ENCODE data around the gene S100A4.
"Not testable (repeated sequence)": the region's sequence is repeated elsewhere in the genome, so short reads cannot be mapped to it uniquely, and the experiment has no call there.

Gene S100A4

DNA sequence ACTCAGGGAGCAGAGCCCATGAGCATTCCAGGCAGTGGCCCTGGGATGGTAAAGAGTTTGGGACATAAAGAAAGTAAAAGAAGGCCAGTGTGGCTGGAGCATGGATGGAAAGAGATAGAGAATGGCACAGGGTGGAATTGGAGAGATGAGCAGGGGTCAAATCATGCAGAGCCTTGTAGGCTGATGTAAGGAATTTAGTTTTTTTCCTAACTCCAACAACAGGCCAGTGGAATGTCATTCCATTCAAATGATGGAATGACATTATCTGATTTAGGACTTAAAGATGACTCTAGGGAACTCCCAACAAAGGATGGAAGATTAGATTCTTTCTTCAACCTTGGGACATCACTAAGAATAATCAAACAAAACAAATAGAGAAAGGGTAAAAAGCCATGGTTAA lies 32.9 kb upstream of the S100A4 start:
- no peaks in the 10 kb centered on the region for H3K36me3 ChIP-seq (ENCODE audit: insufficient read depth, low read length)
- H3K9ac ChIP-seq (ENCODE audit: low read depth, low read length): no peak overlapping the region
- no peak overlapping the region for H3K4me3 ChIP-seq (ENCODE audit: low read length)
- H3K27ac ChIP-seq (ENCODE audit: low read depth, low read length): no peak overlapping the region; the same call in 1 of the 2 replicates
- H3K27me3 ChIP-seq (ENCODE audit: insufficient read depth, low read length): no peaks in the 10 kb centered on the region
- peaks cover 16% of the 10 kb centered on the region; the same call in 1 of the 2 replicates for H3K4me1 ChIP-seq (ENCODE audit: insufficient read depth, low read length)
- H3K9me3 ChIP-seq (ENCODE audit: insufficient read depth, low read depth, low read length): peaks cover 3% of the 10 kb centered on the region; the same call in 1 of the 2 replicates

DNA sequence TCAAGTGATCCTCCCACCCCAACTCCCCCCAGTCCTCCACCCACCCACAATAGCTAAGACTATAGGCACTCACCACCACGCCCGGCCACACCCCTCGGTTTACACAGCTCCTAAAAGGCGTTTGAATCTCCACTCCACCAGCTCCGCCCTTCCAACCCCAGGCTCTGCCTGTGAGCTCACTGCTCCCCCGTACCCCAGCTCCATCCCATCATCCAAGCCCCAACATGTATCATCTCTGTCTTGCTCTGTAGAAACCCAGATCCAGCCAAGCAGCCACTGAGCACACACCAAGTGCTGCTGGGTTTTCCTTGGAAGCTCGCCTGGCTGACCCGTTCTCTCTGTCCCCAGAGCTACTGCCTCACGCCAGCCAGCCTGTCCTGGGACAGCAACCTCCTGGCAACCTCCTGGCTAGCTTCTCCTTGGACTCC lies 32.0 kb upstream of the S100A4 start:
- 74% methylated on average over 9 of the region's 9 CpGs for WGBS
- H3K4me3 ChIP-seq (ENCODE audit: low read length): no peak overlapping the region
- no peaks in the 10 kb centered on the region for H3K36me3 ChIP-seq (ENCODE audit: insufficient read depth, low read length)
- no peaks in the 10 kb centered on the region for H3K27me3 ChIP-seq (ENCODE audit: insufficient read depth, low read length)
- no peak overlapping the region for H3K27ac ChIP-seq (ENCODE audit: low read depth, low read length)
- peaks cover 3% of the 10 kb centered on the region; the same call in 1 of the 2 replicates for H3K9me3 ChIP-seq (ENCODE audit: insufficient read depth, low read depth, low read length)
- H3K4me1 ChIP-seq (ENCODE audit: insufficient read depth, low read length): peaks cover 16% of the 10 kb centered on the region; the same call in 1 of the 2 replicates
- H3K9ac ChIP-seq (ENCODE audit: low read depth, low read length): no peak overlapping the region

DNA sequence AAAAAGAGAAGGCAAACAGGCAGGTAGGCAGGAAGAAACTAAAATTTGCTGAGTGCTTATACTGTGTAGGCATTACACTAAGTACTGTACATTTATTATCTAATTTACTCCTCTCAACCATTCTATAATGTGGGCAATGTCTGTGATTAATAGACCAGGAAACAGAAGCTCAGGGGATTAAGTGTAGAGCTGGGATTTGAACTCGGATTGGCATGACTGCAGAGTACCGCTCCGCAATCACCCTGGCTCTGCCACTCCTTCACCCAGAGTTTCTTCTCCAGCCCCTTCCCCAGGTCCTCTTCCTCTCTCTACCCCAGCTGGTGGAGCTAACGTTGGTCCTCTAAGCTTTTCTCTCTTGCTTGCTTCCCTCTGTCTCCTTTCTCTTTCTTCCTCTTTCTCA lies 31.5 kb upstream of the S100A4 start:
- Histone ChIP-seq H3K9ac (ENCODE audit: low read depth, low read length) (no peak overlapping the region), H3K4me3 (ENCODE audit: low read length) (no peak overlapping the region), H3K27ac (ENCODE audit: low read depth, low read length) (no peak overlapping the region)

DNA sequence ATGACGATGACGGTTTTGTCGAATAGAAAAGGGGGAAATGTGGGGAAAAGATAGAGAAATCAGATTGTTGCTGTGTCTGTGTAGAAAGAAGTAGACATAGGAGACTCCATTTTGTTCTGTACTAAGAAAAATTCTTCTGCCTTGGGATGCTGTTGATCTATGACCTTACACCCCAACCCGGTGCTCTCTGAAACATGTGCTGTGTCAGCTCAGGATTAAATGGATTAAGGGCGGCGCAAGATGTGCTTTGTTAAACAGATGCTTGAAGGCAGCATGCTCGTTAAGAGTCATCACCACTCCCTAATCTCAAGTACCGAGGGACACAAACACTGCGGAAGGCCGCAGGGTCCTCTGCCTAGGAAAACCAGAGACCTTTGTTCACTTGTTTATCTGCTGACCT lies 29.9 kb upstream of the S100A4 start:
- not testable (repeated sequence) for H3K27me3 ChIP-seq (ENCODE audit: insufficient read depth, low read length); H3K4me3 ChIP-seq (ENCODE audit: low read length); H3K9ac ChIP-seq (ENCODE audit: low read depth, low read length); H3K9me3 ChIP-seq (ENCODE audit: insufficient read depth, low read depth, low read length); H3K27ac ChIP-seq (ENCODE audit: low read depth, low read length); H3K36me3 ChIP-seq (ENCODE audit: insufficient read depth, low read length)
- WGBS: 96% methylated on average over 6 of the region's 10 CpGs
- H3K4me1 ChIP-seq (ENCODE audit: insufficient read depth, low read length): peaks cover 16% of the 10 kb centered on the region; the same call in 1 of the 2 replicates

More for the DNA sequence above, 31.5 kb upstream of the S100A4 start:
- no peaks in the 10 kb centered on the region for H3K27me3 ChIP-seq (ENCODE audit: insufficient read depth, low read length)
- 75% methylated on average over 4 of the region's 4 CpGs for WGBS
- H3K9me3 ChIP-seq (ENCODE audit: insufficient read depth, low read depth, low read length): peaks cover 3% of the 10 kb centered on the region; the same call in 1 of the 2 replicates
- H3K4me1 ChIP-seq (ENCODE audit: insufficient read depth, low read length): peaks cover 16% of the 10 kb centered on the region; the same call in 1 of the 2 replicates
- H3K36me3 ChIP-seq (ENCODE audit: insufficient read depth, low read length): no peaks in the 10 kb centered on the region

DNA sequence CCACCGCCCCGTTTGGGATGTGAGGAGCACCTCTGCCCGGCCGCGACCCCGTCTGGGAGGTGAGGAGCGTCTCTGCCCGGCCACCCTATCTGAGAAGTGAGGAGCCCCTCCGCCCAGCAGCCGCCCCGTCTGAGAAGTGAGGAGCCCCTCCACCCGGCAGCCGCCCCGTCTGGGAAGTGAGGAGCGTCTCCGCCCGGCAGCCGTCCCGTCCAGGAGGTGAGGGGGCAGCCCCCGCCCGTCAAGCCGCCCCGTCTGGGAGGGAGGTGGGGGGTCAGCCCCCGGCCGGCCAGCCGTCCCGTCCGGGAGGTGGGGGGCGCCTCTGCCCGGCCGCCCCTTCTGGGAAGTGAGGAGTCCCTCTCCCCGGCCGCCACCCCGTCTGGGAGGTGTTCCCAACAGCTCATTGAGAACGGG lies 29.5 kb upstream of the S100A4 start:
- peaks cover 16% of the 10 kb centered on the region; the same call in 1 of the 2 replicates for H3K4me1 ChIP-seq (ENCODE audit: insufficient read depth, low read length)
- H3K27ac ChIP-seq (ENCODE audit: low read depth, low read length); H3K4me3 ChIP-seq (ENCODE audit: low read length); H3K36me3 ChIP-seq (ENCODE audit: insufficient read depth, low read length); H3K9ac ChIP-seq (ENCODE audit: low read depth, low read length); H3K9me3 ChIP-seq (ENCODE audit: insufficient read depth, low read depth, low read length); H3K27me3 ChIP-seq (ENCODE audit: insufficient read depth, low read length): not testable (repeated sequence)
- 92% methylated on average over 35 of the region's 35 CpGs for WGBS

DNA sequence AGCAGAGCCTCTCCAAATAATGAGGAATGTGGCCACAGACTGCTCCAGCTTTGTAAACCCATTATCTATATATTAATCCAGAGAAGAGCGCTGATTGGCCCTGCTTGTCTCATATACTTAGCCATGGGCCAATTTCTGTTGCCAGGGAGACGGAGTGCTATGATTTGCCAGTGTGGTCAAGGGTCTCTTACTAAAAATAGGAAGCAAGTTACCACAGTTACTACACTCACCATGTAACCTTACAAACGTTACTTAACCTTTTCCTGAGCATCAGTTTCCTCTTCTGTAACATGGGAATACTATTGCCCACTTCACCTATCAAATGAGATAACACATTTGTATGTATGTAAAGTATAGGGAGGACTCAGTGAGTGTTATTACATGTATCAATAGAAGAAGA lies 27.7 kb upstream of the S100A4 start:
- no peak overlapping the region for H3K9ac ChIP-seq (ENCODE audit: low read depth, low read length)
- H3K9me3 ChIP-seq (ENCODE audit: insufficient read depth, low read depth, low read length): peaks cover 3% of the 10 kb centered on the region; the same call in 1 of the 2 replicates
- peaks cover 8% of the 10 kb centered on the region for H3K4me1 ChIP-seq (ENCODE audit: insufficient read depth, low read length)
- H3K36me3 ChIP-seq (ENCODE audit: insufficient read depth, low read length): no peaks in the 10 kb centered on the region
- no peak overlapping the region for H3K27ac ChIP-seq (ENCODE audit: low read depth, low read length)
- 94% methylated on average over 3 of the region's 3 CpGs for WGBS
- no peaks in the 10 kb centered on the region for H3K27me3 ChIP-seq (ENCODE audit: insufficient read depth, low read length)
- H3K4me3 ChIP-seq (ENCODE audit: low read length): no peak overlapping the region

DNA sequence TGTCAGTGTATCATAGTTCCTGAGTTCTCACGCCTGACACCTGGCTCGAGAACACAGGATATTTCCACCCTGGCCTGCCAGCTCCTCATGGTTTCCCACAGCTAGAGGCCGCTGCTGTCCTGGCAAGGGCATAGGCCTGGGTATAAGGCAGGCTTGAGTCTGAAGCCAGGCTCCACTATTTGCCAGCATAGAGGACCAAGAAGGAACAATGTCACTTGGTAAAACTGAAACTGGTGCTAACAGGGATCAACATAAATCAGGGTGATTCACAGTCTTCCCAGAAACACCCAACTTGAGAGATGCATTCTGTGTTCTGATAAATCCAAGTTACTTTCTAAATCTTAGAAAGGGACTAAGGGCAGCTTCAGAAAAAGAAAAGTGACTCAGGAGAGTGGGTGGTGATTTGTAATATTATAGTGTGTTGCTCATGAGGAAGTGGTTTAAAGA lies 27.0 kb upstream of the S100A4 start:
- Histone ChIP-seq H3K36me3 (ENCODE audit: insufficient read depth, low read length) (no peaks in the 10 kb centered on the region), H3K4me3 (ENCODE audit: low read length) (no peak overlapping the region), H3K9me3 (ENCODE audit: insufficient read depth, low read depth, low read length) (peaks cover 3% of the 10 kb centered on the region; the same call in 1 of the 2 replicates), H3K27ac (ENCODE audit: low read depth, low read length) (no peak overlapping the region), H3K9ac (ENCODE audit: low read depth, low read length) (no peak overlapping the region), H3K27me3 (ENCODE audit: insufficient read depth, low read length) (no peaks in the 10 kb centered on the region), H3K4me1 (ENCODE audit: insufficient read depth, low read length) (peaks cover 8% of the 10 kb centered on the region)
- 48% methylated on average over 3 of the region's 3 CpGs for WGBS

DNA sequence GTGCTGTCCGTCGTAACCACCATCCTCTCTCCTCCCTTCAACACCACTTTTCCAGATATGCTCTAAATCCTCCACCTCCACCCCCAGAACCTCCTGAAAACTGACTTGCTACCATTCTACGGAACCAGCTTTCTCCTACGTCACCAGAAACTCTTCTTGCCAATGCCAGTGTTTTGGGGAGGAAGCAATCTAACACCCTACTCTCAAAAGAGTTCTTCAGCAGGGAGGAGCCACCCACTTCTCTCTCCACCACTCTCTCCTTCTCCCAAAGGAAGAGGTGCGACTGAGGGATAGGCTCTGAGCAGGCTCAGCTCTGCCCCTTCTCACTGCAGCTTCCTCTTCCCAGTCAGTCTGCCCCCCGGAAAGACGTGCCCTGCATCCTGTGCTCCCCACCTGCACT lies 26.1 kb upstream of the S100A4 start:
- Histone ChIP-seq H3K27me3 (ENCODE audit: insufficient read depth, low read length) (no peaks in the 10 kb centered on the region), H3K4me1 (ENCODE audit: insufficient read depth, low read length) (peaks cover 16% of the 10 kb centered on the region), H3K9me3 (ENCODE audit: insufficient read depth, low read depth, low read length) (peaks cover 3% of the 10 kb centered on the region; the same call in 1 of the 2 replicates), H3K4me3 (ENCODE audit: low read length) (no peak overlapping the region), H3K27ac (ENCODE audit: low read depth, low read length) (no peak overlapping the region), H3K9ac (ENCODE audit: low read depth, low read length) (no peak overlapping the region), H3K36me3 (ENCODE audit: insufficient read depth, low read length) (no peaks in the 10 kb centered on the region)
- 84% methylated on average over 7 of the region's 7 CpGs for WGBS

DNA sequence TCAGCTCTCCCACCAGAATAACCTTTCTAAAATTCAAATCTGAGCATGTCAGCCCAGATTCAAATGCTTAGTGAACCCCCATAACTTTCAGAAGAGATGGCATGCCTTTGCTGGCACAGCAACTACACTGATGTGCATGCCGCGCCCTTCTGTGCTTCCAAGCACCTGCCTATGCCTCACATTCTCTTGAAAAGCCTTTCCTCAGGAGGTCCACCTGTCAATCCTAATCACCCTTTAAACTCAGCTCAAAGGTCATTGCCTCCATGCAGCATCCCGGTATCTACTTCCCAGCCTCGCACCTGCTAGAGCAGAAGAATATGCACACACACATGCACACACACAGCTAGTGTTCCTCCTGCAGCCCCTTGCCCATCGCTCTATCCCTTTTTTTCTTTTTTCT lies 25.3 kb upstream of the S100A4 start:
- no peak overlapping the region for H3K9ac ChIP-seq (ENCODE audit: low read depth, low read length)
- H3K4me1 ChIP-seq (ENCODE audit: insufficient read depth, low read length): peaks cover 23% of the 10 kb centered on the region
- H3K27me3 ChIP-seq (ENCODE audit: insufficient read depth, low read length): no peaks in the 10 kb centered on the region
- no peak overlapping the region for H3K4me3 ChIP-seq (ENCODE audit: low read length)
- no peaks in the 10 kb centered on the region for H3K36me3 ChIP-seq (ENCODE audit: insufficient read depth, low read length)
- WGBS: 96% methylated on average over 5 of the region's 5 CpGs
- no peak overlapping the region for H3K27ac ChIP-seq (ENCODE audit: low read depth, low read length)
- peaks cover 3% of the 10 kb centered on the region; the same call in 1 of the 2 replicates for H3K9me3 ChIP-seq (ENCODE audit: insufficient read depth, low read depth, low read length)

DNA sequence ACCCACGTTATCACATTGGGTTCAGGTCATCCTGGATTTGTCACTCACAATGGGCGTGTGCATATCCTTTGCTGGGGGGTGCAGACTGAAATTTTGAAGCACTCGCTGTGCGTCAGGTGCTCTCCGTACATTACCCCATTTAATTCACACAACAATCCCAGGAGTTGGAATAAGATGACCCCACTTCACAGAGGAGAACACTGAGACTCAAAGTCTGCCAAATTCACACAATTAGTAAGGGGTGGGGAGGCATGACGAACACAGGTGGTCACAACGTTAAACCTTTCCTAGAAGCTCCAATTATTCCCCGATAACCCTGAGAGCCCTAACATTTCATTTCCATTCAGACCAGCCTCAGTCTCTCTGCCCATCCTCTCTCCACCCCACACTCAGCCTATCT lies 23.9 kb upstream of the S100A4 start:
- Histone ChIP-seq H3K9me3 (ENCODE audit: insufficient read depth, low read depth, low read length) (peaks cover 3% of the 10 kb centered on the region; the same call in 1 of the 2 replicates), H3K9ac (ENCODE audit: low read depth, low read length) (no peak overlapping the region), H3K27me3 (ENCODE audit: insufficient read depth, low read length) (no peaks in the 10 kb centered on the region), H3K4me3 (ENCODE audit: low read length) (no peak overlapping the region), H3K27ac (ENCODE audit: low read depth, low read length) (no peak overlapping the region), H3K36me3 (ENCODE audit: insufficient read depth, low read length) (no peaks in the 10 kb centered on the region), H3K4me1 (ENCODE audit: insufficient read depth, low read length) (peaks cover 31% of the 10 kb centered on the region)
- WGBS: 96% methylated on average over 8 of the region's 8 CpGs

DNA sequence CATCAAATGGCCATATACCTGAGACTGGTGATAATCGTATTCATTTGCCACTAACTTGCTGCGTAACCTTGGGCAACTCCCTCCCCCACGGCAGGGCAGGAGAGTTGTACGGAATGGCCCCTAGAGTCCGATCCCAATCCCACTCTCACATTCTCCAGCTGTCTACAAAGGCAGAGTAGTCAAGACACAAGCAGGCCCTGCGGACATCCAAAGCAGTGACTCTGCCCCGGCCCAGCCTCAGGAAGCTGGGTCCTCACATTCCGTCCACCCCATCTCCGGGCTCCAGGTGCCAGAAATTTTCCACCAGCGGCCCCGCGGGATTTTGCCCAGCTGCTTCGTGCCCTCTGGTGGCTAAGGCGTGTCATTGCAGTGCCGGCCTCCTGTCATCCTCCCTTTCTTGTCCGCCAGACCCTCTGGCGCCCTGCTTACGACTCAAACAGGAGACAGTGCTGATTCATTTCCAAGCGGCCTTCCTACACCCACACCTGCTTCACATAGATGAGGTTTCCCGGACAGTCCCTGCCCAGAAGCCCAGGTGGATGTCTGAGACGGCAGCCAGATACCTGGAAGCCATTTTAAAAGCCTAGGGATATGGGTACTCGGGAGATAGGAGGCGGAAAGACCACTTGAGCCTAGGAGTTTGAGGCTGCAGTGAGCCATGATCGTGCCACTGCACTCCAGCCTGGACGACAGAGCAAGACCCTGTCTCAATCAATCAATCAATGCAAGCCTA lies 22.9 kb upstream of the S100A4 start:
- peak overlapping the region; percentile 9; the same call in 1 of the 2 replicates for H3K9ac ChIP-seq (ENCODE audit: low read depth, low read length)
- 22% methylated on average over 25 of the region's 25 CpGs for WGBS
- no peaks in the 10 kb centered on the region for H3K36me3 ChIP-seq (ENCODE audit: insufficient read depth, low read length)
- no peaks in the 10 kb centered on the region for H3K9me3 ChIP-seq (ENCODE audit: insufficient read depth, low read depth, low read length)
- peak overlapping the region; percentile 15 for H3K4me3 ChIP-seq (ENCODE audit: low read length)
- H3K27ac ChIP-seq (ENCODE audit: low read depth, low read length): peak overlapping the region; percentile 0; the same call in 1 of the 2 replicates
- H3K27me3 ChIP-seq (ENCODE audit: insufficient read depth, low read length): no peaks in the 10 kb centered on the region
- H3K4me1 ChIP-seq (ENCODE audit: insufficient read depth, low read length): peaks cover 31% of the 10 kb centered on the region
